ENCODE measurements around the gene ZBTB16.

Gene ZBTB16

DNA sequence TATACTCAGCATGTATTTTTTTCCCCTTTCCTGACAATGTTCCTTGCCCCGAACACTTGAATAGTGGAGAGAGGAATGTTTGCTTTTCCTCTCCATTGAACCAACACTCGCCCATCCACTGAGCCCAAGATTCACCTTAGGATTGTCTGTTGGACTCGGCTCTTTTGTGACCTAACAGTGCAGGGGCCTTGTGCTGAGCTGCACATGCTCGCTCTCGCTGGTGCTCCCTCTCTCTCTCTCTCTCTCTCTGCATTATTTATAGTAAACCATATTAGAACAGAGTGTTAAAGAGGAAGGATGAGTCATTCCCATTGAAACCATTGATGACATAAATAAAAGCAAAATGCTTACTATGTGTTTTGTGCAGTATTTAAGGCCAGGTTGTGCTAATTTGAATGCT, 20.7 kb downstream of the ZBTB16 start:
- ChIA-PET CTCF (interaction anchor here (0.6 to 4.0 kb wide), 4 partner anchors 44 to 586 kb away, joined by 3 to 16 read pairs (median 4); no protein-coding TSS in a partner anchor), POLR2A (no interaction called here)
- Histone ChIP-seq H3K36me3 (ENCODE audit: control insufficient read depth in 2 of 2, insufficient read depth in 1 of 2, low read length in 2 of 2) (no peaks in the 10 kb centered on the region), H3K9me3 (ENCODE audit: control insufficient read depth, insufficient read depth, low read depth, low read length) (no peaks in the 10 kb centered on the region), H3K27ac (ENCODE audit: extremely low read depth, low read depth, low read length) (peak overlapping the region; percentile 20; the same call in 1 of the 2 replicates), H3K4me1 (ENCODE audit: control insufficient read depth, insufficient read depth, low read length) (peaks cover 37% of the 10 kb centered on the region), H3K4me3 (ENCODE audit: low read depth, low read length) (no peak overlapping the region)
- TF ChIP-seq ZNF350 (tag by site-specific recombination; IDR thresholded peaks at IDR 0.05): peak; percentile 93; the same call in 1 of the 2 replicates
- 0 out of 2 replicates have a peak, but pooled peaks have one; percentile 33 for TF ChIP-seq ZNF335 (tag by site-specific recombination; conservative IDR thresholded peaks at IDR 0.05)
- TF ChIP-seq, protein P1, sequence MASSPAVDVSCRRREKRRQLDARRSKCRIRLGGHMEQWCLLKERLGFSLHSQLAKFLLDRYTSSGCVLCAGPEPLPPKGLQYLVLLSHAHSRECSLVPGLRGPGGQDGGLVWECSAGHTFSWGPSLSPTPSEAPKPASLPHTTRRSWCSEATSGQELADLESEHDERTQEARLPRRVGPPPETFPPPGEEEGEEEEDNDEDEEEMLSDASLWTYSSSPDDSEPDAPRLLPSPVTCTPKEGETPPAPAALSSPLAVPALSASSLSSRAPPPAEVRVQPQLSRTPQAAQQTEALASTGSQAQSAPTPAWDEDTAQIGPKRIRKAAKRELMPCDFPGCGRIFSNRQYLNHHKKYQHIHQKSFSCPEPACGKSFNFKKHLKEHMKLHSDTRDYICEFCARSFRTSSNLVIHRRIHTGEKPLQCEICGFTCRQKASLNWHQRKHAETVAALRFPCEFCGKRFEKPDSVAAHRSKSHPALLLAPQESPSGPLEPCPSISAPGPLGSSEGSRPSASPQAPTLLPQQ (tag by site-specific recombination; IDR thresholded peaks at IDR 0.05): 0 out of 2 replicates have a peak, but pooled peaks have one; percentile 23
- peak; percentile 23; the same call in 1 of the 2 replicates for TF ChIP-seq SP7 (tag by site-specific recombination; IDR thresholded peaks at IDR 0.05)
- TF ChIP-seq, protein P2, sequence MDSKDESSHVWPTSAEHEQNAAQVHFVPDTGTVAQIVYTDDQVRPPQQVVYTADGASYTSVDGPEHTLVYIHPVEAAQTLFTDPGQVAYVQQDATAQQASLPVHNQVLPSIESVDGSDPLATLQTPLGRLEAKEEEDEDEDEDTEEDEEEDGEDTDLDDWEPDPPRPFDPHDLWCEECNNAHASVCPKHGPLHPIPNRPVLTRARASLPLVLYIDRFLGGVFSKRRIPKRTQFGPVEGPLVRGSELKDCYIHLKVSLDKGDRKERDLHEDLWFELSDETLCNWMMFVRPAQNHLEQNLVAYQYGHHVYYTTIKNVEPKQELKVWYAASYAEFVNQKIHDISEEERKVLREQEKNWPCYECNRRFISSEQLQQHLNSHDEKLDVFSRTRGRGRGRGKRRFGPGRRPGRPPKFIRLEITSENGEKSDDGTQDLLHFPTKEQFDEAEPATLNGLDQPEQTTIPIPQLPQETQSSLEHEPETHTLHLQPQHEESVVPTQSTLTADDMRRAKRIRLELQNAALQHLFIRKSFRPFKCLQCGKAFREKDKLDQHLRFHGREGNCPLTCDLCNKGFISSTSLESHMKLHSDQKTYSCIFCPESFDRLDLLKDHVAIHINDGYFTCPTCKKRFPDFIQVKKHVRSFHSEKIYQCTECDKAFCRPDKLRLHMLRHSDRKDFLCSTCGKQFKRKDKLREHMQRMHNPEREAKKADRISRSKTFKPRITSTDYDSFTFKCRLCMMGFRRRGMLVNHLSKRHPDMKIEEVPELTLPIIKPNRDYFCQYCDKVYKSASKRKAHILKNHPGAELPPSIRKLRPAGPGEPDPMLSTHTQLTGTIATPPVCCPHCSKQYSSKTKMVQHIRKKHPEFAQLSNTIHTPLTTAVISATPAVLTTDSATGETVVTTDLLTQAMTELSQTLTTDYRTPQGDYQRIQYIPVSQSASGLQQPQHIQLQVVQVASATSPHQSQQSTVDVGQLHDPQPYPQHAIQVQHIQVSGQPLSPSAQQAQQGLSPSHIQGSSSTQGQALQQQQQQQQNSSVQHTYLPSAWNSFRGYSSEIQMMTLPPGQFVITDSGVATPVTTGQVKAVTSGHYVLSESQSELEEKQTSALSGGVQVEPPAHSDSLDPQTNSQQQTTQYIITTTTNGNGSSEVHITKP (tag by site-specific recombination; IDR thresholded peaks at IDR 0.05): no peak
- TF ChIP-seq ZNF366 (tag by site-specific recombination; conservative IDR thresholded peaks at IDR 0.05): peak; percentile 53; the same call in 1 of the 2 replicates
- TF ChIP-seq ZBTB7A (tag by site-specific recombination; IDR thresholded peaks at IDR 0.05; ENCODE audit: low read depth): no peak
- TF ChIP-seq ZSCAN30 (tag by site-specific recombination; IDR thresholded peaks at IDR 0.05): no peak
- TF ChIP-seq ZNF707 (tag by site-specific recombination; IDR thresholded peaks at IDR 0.05): no peak
- TF ChIP-seq ZNF354C (tag by site-specific recombination; IDR thresholded peaks at IDR 0.05; ENCODE audit: borderline replicate concordance, low read depth): no peak
- no peak for TF ChIP-seq ZNF341 (tag by site-specific recombination; IDR thresholded peaks at IDR 0.05; ENCODE audit: low read depth)
- TF ChIP-seq MEIS1 (CRISPR knock-in tag; IDR thresholded peaks at IDR 0.05; ENCODE audit: borderline replicate concordance): no peak
- no peak for TF ChIP-seq ZNF433 (tag by site-specific recombination; IDR thresholded peaks at IDR 0.05; ENCODE audit: low read depth)
- TF ChIP-seq ZNF596 (tag by site-specific recombination; IDR thresholded peaks at IDR 0.05): peak; percentile 51; the same call in 1 of the 2 replicates
- peak; percentile 65 for TF ChIP-seq ZNF629 (tag by site-specific recombination; IDR thresholded peaks at IDR 0.05)

DNA sequence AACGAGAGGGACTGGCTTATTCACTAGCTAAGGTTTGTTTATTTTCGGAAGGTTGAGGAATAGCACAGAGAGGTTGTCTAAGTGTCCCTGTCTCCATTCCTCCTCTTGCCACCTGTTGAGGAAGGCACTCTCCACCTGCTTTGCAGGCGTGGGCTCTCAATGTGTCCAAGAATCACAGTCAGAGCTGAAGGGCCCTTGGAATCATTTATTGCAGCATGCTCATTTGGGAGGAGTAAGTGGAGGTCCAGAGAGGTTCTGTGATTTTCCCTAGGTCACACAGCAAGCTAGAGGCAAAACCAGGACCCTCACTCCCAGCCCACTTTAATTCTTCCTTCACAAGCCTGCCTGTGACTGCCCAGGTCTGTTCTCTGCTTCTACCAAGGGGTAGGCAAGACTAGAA, 21.3 kb downstream of the ZBTB16 start:
- Histone ChIP-seq H3K4me3 (ENCODE audit: low read depth, low read length) (no peak overlapping the region), H3K36me3 (ENCODE audit: control insufficient read depth in 2 of 2, insufficient read depth in 1 of 2, low read length in 2 of 2) (no peaks in the 10 kb centered on the region), H3K27ac (ENCODE audit: extremely low read depth, low read depth, low read length) (no peak overlapping the region; the same call in 1 of the 2 replicates), H3K9me3 (ENCODE audit: control insufficient read depth, insufficient read depth, low read depth, low read length) (no peaks in the 10 kb centered on the region), H3K4me1 (ENCODE audit: control insufficient read depth, insufficient read depth, low read length) (peaks cover 37% of the 10 kb centered on the region)
- TF ChIP-seq ZNF768 (tag by site-specific recombination; IDR thresholded peaks at IDR 0.05) (peak; percentile 77), SCRT1 (tag by site-specific recombination; IDR thresholded peaks at IDR 0.05; ENCODE audit: borderline replicate concordance) (0 out of 2 replicates have a peak, but pooled peaks have one; percentile 53), SCRT2 (tag by site-specific recombination; IDR thresholded peaks at IDR 0.05) (peak; percentile 90), ZNF211 (tag by site-specific recombination; IDR thresholded peaks at IDR 0.05; ENCODE audit: low read depth) (no peak)
- POLR2A ChIA-PET: no interaction called here
- CTCF ChIA-PET: interaction anchor here (0.6 to 4.0 kb wide), 6 partner anchors 15 to 260 kb away, joined by 3 to 16 read pairs (median 4); no protein-coding TSS in a partner anchor

Data from HEK293 (cell line).